ENCODE measurements around the gene SRRM3.
"Not testable (repeated sequence)": the region's sequence is repeated elsewhere in the genome, so short reads cannot be mapped to it uniquely, and the experiment has no call there.

Gene SRRM3

DNA sequence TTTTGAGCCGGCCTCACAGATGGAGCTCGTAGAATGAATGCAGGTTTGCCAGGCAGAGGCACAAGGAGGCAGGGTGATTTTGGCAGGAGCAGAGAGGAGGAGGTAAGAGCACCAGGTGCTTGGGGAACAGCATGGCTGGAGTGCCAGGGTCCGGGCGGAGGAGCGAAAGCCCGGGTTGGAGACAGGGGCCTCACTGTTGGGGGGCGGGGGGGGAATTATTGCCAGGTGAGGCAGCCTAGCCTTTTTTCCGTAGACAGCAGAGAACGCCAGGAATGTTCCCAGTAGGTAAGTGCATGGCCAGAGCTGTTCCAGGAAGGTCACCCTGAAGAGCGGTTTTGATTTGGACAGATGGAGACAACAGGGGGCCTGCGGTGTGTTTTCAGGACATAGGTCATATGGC lies 9.5 kb downstream of the SRRM3 start:
- DNase-seq (ENCODE audit: low read depth, low spot score), result no peak
- in situ Hi-C loops (cut with HindIII; ENCODE audit: low sequenced_read_pairs), result no loop called here
- no peak for TF ChIP-seq CTCF (IDR thresholded peaks at IDR 0.05; ENCODE audit: low read depth, low read length)
- H3K4me3 ChIP-seq (ENCODE audit: low read depth, low read length), result no peak overlapping the region

GRCh38 chr7:76215349-76215748 lies 13.7 kb downstream of the SRRM3 start:
- DNase-seq (ENCODE audit: low read depth, low spot score); H3K4me3 ChIP-seq (ENCODE audit: low read depth, low read length); in situ Hi-C loops (cut with HindIII; ENCODE audit: low sequenced_read_pairs): not testable (repeated sequence)

DNA sequence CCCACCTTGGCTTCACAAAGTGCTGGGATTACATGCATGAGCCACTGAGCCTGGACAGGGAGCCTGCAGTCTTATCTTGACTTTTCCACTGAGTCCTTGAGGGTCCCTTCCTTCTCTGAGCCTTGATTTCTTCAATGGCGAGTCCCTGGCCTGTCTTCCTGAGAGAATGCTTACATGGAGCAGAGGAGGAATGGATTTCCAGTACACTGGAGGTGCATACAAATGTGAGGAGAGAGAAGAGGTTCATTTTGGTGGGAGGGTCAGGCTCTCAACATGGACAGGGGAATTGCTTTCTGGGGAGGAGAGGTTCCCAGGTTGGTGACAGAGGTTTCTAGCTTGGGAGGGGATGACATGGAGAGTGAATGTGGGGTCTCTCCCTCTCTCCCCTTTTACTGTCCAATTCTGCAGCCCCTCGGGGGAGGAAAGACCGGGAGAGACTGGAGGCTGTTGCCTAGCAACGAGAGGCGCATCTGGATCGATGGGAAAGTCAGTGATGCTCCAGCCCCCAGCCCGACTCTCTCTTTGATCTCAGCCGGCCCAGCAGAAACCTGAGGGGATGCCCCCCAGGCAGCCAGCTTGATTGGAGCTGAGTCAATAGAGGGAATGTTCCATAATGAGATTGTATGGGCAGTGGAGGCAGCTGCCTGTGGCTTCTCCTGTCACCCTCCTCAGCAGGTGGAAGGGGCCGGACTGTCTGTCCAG lies 14.8 kb downstream of the SRRM3 start:
- no peak for DNase-seq (ENCODE audit: low read depth, low spot score)
- no peak for TF ChIP-seq CTCF (IDR thresholded peaks at IDR 0.05; ENCODE audit: low read depth, low read length)
- in situ Hi-C loops (cut with HindIII; ENCODE audit: low sequenced_read_pairs), result no loop called here
- H3K4me3 ChIP-seq (ENCODE audit: low read depth, low read length), result no peak overlapping the region

GRCh38 chr7:76217942-76218566 lies 16.4 kb downstream of the SRRM3 start:
- no peak overlapping the region for H3K4me3 ChIP-seq (ENCODE audit: low read depth, low read length)
- TF ChIP-seq CTCF (IDR thresholded peaks at IDR 0.05; ENCODE audit: low read depth, low read length), result no peak
- in situ Hi-C loops (cut with HindIII; ENCODE audit: low sequenced_read_pairs), result no loop called here
- DNase-seq (ENCODE audit: low read depth, low spot score), result no peak

GRCh38 chr7:76220185-76221057 lies 18.7 kb downstream of the SRRM3 start:
- peak; percentile 19 for DNase-seq (ENCODE audit: low read depth, low spot score)
- H3K4me3 ChIP-seq (ENCODE audit: low read depth, low read length), result no peak overlapping the region
- peak; percentile 12 for TF ChIP-seq CTCF (IDR thresholded peaks at IDR 0.05; ENCODE audit: low read depth, low read length)
- in situ Hi-C loops (cut with HindIII; ENCODE audit: low sequenced_read_pairs), result no loop called here

DNA sequence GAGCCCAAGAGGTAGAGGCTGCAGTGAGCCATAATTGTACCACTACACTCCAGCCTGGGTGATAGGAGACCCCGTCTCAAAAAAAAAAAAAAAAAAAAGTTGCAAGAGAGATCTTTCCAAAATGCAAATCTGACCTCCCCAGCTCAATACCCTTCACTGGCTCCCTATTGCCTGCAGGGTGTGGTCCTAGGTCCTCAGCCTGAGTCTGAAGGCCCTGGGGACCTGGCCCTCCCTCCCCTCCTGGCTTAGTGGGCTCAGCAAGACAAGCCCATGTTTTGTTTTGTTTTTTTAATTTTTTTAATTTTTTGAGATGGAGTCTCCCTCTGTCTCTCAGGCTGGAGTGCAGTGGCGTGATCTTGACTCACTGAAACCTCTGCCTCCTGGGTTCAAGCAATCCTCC lies 20.6 kb downstream of the SRRM3 start:
- in situ Hi-C loops (cut with HindIII; ENCODE audit: low sequenced_read_pairs), result no loop called here
- H3K4me3 ChIP-seq (ENCODE audit: low read depth, low read length), result no peak overlapping the region
- no peak for TF ChIP-seq CTCF (IDR thresholded peaks at IDR 0.05; ENCODE audit: low read depth, low read length)
- DNase-seq (ENCODE audit: low read depth, low spot score), result no peak

- no peak for TF ChIP-seq CTCF (IDR thresholded peaks at IDR 0.05; ENCODE audit: low read depth, low read length)
- no peak for DNase-seq (ENCODE audit: low read depth, low spot score)
- H3K4me3 ChIP-seq (ENCODE audit: low read depth, low read length), result no peak overlapping the region
- in situ Hi-C loops (cut with HindIII; ENCODE audit: low sequenced_read_pairs), result no loop called here
Observed at GRCh38 chr7:76222839-76223238, 21.1 kb downstream of the SRRM3 start.
